ENCODE data around the gene ATP9B. TPM values are rescaled to one million over a fixed set of nuclear protein-coding genes. Genes with fewer than 3 reads are reported as not detected.

ATP9B gene
- total and polyA plus RNA-seq, 10 of the 15 experiments (the other 5 are each of a cell fraction or from before 2014, with no cell fraction given): 0.74 to 20.7 (median 12.9) TPM

DNA sequence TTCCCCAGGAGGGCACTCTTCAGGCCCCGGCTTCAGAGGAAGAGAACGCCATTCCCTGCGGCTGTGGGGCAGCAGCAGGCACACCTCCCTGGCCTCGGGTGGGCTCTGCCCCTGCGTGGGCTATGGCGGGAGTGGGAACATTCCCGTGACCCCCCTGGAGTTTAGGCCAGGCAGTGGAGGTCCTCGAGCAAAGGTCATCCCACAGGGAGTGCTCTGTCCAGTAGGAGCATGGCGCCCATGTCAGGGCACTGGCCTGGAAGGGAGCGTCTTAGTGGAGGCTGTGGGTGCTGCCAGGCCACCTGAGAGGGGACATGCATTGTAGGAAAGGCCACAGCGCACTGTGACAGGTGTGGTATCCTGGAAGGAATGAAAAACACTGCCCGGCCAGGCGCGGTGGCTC, 317.4 kb downstream of the ATP9B start:
- Histone ChIP-seq H3K36me3 (ENCODE audit: control insufficient read depth in 2 of 2, insufficient read depth in 2 of 2, low read length in 1 of 2) (no peaks in the 10 kb centered on the region), H3K27ac (ENCODE audit: control insufficient read depth, insufficient read depth) (no peak overlapping the region), H3K4me3 (no peak overlapping the region), H3K9me3 (replicated peaks; ENCODE audit: control insufficient read depth, insufficient read depth, low read length) (no peaks in the 10 kb centered on the region), H3K4me1 (ENCODE audit: control insufficient read depth, insufficient read depth, low read length) (no peaks in the 10 kb centered on the region), H3K4me2 (ENCODE audit: control insufficient read depth, insufficient read depth) (no peak overlapping the region), H4K20me1 (ENCODE audit: control insufficient read depth, insufficient read depth) (no peaks in the 10 kb centered on the region), H2AFZ (ENCODE audit: control insufficient read depth, low read depth, low read length) (no peak overlapping the region), H3K27me3 (replicated peaks in 1 of 2; ENCODE audit: control insufficient read depth in 2 of 2, insufficient read depth in 2 of 2, low read length in 1 of 2) (no peaks in the 10 kb centered on the region), H3K9ac (ENCODE audit: control insufficient read depth, insufficient read depth, low read length) (no peak overlapping the region), H3K79me2 (ENCODE audit: control insufficient read depth, insufficient read depth, low read length) (no peaks in the 10 kb centered on the region)
- no TSS peak for BruUV-seq (replicated peaks)
- intact Hi-C loops (cut with micrococcal nuclease; ENCODE audit: unreplicated experiment): no loop called here
- RAD21 ChIA-PET (ENCODE audit: unreplicated experiment): no interaction called here
- POLR2A ChIA-PET: no interaction called here
- no peak for ATAC-seq
- CTCF ChIA-PET: no interaction called here
- no peak for DNase-seq (ENCODE audit: low read depth, low spot score)
- no peak for FAIRE-seq
- TF ChIP-seq SREBF2 (IDR thresholded peaks at IDR 0.05; ENCODE audit: low read length) (no peak), MTA3 (IDR thresholded peaks at IDR 0.05; ENCODE audit: borderline replicate concordance, low read length) (no peak), NR2C2 (IDR thresholded peaks at IDR 0.05; ENCODE audit: borderline replicate concordance, control insufficient read depth, insufficient read length, low read depth) (no peak), ZNF24 (IDR thresholded peaks at IDR 0.05) (no peak), ZSCAN29 (IDR thresholded peaks at IDR 0.05) (no peak), MEF2A (IDR thresholded peaks at IDR 0.05; ENCODE audit: insufficient read depth, low read depth, low read length) (no peak), CBX3 (IDR thresholded peaks at IDR 0.05; ENCODE audit: borderline replicate concordance, low read depth) (no peak), RELA (IDR thresholded peaks at IDR 0.05; ENCODE audit: borderline replicate concordance, partially characterized antibody) (no peak), NR2F1 (conservative IDR thresholded peaks at IDR 0.05) (no peak), SUZ12 (IDR thresholded peaks at IDR 0.05; ENCODE audit: unreplicated experiment) (no peak), WRNIP1 (IDR thresholded peaks at IDR 0.05; ENCODE audit: borderline replicate concordance, low read depth, low read length) (no peak), ZNF622 (IDR thresholded peaks at IDR 0.05) (no peak), SMC3 (IDR thresholded peaks at IDR 0.05; ENCODE audit: borderline replicate concordance, low read length) (no peak)
- TF ChIP-seq, protein P1, sequence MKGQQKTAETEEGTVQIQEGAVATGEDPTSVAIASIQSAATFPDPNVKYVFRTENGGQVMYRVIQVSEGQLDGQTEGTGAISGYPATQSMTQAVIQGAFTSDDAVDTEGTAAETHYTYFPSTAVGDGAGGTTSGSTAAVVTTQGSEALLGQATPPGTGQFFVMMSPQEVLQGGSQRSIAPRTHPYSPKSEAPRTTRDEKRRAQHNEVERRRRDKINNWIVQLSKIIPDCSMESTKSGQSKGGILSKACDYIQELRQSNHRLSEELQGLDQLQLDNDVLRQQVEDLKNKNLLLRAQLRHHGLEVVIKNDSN (IDR thresholded peaks at IDR 0.05; ENCODE audit: borderline replicate concordance, extremely low read length, insufficient read depth, low read depth, low read length): no peak
- in situ Hi-C loops (cut with MboI): no loop called here
- SMC1A ChIA-PET (ENCODE audit: uncharacterized antibody, unreplicated experiment): interaction anchor here (0.6 kb wide), 1 partner anchor 10 kb away, joined by 3 read pairs; no protein-coding TSS in a partner anchor
- 73% methylated on average over 14 of the region's 14 CpGs for WGBS (ENCODE audit: insufficient coverage, insufficient replicate concordance, low lambda C conversion rate, missing lambda C conversion rate)
